Posterior cingulate gyrus (tissue), 11 donors: ENCODE data around the gene TRRAP.

Source experiments
- DNase-seq, 10 donors: peaks; one replicate each; pipeline versions ENCODE4 v3.0.0 to v3.0.0-alpha.2; 2020 to 2021; ENCODE audit warnings: mixed read lengths in 3 of 10
- intact Hi-C: fragments of 100-400 bp; cut with DNase I; formaldehyde crosslinking; loops from one replicate; pipeline ENCODE4 v1.15.1; 2023

TRRAP gene

DNA sequence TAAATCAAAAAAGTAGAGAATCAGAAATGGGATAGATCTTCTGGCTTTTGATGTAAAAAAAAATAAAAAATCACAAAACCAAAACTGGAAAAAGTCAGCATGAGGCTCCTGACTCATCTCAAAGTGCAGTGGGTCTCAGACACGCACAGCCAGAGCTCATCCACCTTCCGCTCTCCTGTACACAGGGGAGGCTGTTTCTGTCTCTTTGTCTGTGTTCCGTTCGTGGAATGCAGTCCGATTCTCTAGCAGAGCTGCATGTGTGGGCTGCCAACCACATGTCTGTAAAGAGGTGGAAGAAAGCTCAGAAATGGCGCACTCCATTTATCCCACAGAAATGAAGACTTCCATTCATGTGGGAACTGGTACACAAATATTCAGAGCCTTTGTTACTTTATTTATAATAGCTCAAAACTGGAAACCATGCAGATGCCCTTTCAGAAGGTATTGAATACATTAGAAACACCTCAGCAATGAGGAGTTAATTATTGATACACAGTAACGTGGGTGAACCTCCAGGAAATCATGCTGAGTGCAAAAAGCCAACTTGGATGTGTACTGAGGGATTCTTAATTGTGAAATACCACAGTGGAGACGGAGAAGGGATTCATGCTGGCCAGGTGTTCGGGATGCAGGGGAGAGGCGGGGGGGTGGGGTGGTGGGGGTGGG is 123.3 kb downstream of the TRRAP start:
- DNase-seq, result peak in 1 of 10 donors; percentile 68
- intact Hi-C loops, result no loop called here

DNA sequence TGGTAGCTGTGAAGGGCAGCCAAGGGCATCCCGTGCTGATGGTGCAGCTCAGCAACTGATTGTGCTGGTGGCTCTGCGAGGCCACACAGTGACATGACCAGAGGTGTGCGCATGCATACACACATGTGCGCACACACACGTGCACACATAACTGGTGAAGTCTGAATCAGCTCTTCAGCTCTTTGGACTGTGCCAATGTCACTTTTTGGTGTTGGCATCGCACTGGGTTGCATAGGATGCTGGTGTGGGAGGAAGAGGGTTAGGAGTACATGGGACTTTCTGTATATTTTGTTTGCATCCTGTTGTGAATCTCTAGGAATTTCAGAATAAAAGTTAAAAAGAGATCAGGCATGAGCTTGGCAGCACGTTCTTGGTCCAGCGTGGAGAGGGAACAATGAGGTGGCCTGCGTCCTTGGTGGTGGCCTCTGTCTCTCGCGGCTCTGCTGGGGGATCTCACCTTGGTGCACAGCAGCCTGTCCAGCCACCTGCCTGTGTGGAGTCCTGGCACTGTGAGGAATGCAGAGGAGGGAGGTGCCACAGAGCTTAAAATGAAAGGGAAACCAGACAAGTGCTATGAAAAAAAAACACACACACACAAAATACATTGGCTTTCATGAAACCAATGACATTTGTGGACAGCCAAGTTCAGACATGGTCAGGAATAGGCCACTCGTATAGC is 124.0 kb downstream of the TRRAP start:
- intact Hi-C loops, result no loop called here
- peak in 1 of 10 donors; percentile 74 for DNase-seq

DNA sequence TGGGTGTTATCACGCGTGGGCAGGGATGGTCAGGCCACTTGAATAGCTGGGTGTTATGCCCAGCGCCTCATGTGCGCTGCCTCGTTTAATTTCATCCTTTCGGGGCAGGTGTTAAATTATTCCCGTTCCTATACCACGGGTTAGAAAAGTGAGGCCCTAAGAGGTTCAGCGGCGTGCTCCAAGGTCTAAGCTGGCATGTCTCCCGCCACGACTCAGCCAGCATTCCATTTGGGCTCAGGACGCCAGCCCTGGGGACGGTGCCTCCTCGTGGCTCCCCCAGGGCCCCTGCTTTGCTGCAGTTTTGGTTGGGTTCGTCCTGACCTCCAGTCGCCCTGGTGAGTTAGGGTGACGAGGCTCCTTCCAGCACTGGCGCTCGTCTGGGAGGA is 124.5 kb downstream of the TRRAP start:
- peak in 2 of 10 donors; percentile 62 to 75 for DNase-seq
- intact Hi-C loops, result no loop called here

DNA sequence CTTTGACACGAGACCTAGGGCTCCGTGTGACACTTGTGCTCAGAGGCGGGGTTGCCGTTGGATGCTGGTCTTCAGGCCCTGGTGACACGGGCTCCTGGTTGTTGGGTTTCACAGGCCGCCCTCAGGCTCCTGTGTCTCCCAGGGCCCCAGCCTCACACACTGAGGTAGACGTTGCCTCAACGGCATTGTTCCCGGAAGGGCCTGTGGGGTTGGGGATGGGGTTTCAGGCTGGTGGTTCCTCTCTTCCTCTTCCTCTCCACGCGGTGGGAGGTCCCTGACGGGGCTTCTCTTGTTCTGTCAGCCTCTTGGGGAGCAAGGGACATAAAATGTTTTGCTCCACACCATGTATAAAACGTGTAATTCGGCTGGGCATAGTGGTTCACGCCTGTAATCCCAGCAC is 125.1 kb downstream of the TRRAP start:
- peak in 1 of 10 donors; percentile 62 for DNase-seq
- intact Hi-C loops, result no loop called here

DNA sequence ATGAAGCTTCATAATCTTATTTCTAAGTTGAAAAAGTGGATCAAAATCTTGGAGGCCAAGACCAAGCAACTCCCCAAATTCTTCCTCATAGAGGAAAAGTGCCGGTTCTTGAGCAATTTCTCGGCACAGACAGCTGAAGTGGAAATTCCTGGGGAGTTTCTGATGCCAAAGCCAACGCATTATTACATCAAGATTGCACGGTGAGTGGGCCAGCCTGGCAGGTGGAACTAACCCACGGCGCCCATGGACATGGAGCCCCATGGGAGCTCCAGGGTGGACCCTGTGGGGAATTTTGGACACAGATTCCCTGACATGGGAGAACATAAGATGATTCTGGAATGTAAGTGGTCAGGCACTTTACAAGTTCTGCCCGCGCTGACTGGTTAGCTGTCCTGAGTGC is 125.9 kb downstream of the TRRAP start:
- DNase-seq, result peak in 1 of 10 donors; percentile 59
- intact Hi-C loops, result no loop called here

DNA sequence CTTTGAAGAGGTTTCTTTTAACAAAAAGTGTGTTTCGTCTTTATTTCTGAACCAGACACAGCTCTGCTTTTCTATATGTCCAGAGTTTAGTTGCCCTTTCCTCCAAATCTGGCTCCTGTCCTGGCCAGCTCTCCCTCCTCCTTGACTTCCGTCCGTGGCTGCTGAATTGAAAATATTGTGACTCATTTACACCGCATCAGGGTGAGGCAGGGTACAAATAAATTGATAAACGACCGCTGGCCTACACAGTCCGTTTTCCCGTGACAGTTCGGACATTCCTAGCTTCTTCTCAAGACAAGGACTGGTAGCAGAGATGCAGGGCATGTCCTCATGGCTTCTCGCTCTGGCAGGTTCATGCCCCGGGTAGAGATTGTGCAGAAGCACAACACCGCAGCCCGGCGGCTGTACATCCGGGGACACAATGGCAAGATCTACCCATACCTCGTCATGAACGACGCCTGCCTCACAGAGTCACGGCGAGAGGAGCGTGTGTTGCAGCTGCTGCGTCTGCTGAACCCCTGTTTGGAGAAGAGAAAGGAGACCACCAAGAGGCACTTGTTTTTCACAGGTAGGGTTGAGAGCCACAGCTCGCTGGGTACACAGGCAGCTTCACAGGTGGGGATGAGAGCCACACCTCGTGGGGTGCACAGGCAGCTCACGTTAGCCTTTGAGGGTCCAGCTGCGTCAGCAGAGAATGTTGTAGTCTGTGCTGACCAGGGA is 126.6 kb downstream of the TRRAP start:
- intact Hi-C loops, result no loop called here
- DNase-seq, result peak in 2 of 10 donors; percentile 40 to 65

DNA sequence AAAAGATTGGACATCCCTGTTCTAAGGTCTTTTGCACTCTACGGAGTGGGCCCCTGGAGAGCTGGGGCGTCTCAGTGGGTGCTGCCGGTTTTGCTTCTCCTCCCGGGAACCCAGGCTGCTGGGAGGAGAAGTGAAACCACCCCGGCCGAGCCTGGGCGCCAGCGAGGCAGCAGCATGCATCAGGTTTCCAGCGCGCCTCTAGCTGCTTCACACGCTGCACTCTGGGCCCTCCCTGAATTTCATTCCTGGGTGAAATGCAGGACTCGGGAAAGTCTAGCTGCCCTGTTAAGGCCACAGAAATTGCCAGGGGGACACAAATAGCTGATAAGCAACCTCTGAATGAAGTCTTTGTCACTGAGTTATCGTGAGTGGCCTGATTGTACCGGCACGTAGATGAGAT is 127.4 kb downstream of the TRRAP start:
- intact Hi-C loops, result no loop called here
- peak in 2 of 10 donors; percentile 38 to 80 for DNase-seq

DNA sequence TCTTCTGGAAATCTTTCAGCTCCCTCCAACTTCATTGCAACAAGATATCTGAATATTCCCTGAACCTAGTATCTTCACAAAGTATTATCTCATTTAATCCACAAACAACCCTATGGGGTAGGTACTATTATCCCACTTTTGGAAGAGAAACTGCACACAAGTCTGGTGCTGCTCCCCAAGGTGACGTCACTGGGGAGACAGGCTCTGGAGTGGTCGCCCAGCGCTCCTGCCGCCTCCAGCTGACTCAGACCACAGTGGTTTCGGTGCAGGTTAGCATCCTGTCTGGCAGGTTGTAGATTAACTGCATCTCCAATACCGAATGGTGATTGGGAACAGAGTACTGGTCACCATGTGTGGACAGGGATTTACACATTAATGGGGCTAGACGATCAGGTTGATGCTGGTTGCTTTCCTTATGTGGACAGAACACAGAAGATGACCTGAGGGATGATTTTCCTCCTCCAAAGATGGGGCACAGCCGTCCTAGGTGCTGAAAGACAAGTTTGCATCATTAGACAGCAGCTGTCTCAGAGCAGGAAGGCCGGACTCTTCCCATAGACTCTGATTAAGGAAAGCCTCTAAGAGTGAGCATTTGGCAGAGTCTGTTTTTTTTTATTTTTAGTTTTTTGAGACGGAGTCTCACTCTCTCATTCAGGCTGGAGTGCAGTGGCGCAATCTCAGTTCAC is 128.6 kb downstream of the TRRAP start:
- intact Hi-C loops, result no loop called here
- DNase-seq, result peak in 1 of 10 donors; percentile 49

DNA sequence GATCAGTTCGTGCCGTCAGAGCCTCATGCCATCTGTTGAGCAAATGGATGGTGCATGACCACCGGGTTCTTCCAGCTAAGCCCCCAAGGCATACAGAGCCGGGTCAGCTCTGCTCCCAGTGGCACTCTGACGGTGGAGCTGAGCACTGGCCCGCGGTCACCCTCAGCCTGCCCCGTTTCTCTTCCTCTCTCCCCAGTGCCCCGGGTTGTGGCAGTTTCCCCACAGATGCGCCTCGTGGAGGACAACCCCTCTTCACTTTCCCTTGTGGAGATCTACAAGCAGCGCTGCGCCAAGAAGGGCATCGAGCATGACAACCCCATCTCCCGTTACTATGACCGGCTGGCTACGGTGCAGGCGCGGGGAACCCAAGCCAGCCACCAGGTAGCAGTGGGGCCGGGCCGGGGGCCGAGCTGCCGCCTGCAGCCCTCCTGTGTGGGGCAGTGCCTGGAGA is 129.9 kb downstream of the TRRAP start:
- intact Hi-C loops, result no loop called here
- no peak for DNase-seq

DNA sequence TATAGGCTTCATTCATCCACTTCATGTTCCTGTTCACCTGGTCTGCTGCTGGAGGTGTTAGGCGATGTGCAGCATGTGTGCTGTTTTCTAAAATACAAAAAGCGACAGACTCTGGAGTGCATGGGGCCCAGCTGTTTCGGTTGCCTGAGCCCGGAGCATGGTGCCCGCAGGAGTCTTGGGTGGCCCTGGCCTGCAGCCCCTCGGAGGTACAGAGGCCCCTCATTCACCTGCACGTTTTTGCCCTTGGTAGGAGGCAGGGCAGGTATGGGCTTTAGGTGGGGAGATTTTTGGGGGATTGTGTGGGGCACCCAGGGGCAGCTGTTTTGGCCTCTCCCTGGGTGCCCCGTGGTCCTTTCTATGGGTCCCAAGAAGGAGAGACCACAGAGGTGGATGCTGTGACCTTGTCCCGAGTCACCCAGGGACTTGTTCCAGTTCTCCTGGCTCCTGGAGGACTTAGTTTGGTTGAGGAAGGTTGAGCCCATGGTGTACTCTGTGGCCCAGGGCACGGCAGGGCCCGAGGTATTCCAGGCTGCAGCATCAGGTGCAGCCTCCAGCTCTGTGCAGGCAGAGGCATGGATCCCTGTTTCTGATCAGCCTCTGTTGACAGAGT is 130.7 kb downstream of the TRRAP start:
- intact Hi-C loops, result no loop called here
- DNase-seq, result no peak

DNA sequence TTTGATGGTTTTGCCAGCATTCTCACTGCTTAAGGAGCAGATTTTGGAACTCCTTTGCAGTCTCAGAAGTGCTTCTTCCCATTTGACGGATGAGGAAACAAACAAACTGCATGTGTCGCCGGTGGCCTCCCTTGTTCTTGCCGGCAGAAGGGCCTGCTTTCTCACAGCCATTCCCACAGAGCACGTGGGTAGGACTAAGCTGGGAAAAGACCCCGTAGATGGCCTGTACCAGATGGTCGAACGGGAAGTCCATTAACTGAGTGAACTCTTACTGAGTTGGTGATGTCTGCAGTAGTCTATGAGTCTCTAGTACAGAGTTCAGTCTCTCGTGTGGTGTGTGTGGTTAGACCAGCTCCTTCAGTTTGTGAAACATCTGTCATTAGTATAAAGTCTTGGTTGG is 131.9 kb downstream of the TRRAP start:
- intact Hi-C loops, result no loop called here
- DNase-seq, result no peak

DNA sequence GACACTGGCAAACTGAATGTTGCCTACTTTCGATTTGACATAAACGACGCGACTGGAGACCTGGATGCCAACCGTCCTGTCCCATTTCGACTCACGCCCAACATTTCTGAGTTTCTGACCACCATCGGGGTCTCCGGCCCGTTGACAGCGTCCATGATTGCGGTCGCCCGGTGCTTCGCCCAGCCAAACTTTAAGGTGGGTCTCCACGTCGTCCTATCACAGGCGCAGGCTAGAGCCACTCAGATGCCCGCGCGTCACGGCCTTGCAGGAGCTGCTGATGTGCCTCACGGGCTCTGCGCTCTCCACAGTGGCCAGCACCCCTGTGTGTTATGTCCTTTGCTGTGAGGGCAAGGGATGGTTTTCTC is 133.0 kb downstream of the TRRAP start:
- DNase-seq, result peak in 2 of 10 donors; percentile 62 to 84
- intact Hi-C loops, result no loop called here

DNA sequence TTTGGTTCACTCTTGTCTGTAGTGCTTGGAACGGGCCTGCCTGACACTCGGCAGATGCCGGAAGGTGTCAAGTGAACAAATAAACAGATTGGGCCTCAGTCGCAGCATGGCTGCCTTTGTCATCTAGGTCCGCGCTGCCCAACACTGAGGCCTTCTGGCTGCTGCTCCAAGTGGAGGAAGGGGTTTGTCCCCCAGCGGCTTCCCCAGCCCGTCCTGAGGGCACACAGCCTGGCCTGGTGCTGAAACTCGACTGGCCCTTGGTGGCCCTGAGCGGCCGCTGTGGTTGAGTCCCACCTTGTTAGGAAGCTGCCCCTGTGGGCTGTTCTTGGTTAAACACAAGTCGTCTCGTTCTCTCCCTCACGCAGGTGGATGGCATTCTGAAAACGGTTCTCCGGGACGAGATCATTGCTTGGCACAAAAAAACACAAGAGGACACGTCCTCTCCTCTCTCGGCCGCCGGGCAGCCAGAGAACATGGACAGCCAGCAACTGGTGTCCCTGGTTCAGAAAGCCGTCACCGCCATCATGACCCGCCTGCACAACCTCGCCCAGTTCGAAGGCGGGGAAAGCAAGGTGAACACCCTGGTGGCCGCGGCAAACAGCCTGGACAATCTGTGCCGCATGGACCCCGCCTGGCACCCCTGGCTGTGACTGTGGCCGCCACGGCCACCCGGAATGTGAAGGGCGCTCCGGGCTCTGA is 133.5 kb downstream of the TRRAP start:
- intact Hi-C loops, result no loop called here
- DNase-seq, result peak in 2 of 10 donors; percentile 67 to 69

DNA sequence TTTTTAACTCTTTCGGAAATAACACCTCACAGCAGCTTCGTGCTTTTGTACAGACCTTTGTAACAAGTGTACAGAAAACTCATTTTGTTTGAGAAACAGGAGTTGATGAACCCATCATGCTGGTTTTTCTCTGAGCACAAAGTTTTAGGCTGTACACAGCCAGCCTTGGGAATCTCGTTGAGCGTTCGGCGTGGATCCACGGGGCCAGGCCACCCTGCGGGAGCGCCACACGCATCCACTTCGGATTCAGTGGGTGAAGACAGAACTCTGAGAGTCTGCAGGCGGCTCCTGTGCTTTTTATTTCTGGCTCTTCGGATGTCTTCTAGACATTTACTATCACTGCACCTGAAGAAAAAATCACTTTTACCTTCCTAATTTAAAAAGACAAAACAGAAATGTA is 134.4 kb downstream of the TRRAP start:
- DNase-seq, result no peak
- intact Hi-C loops, result no loop called here

DNA sequence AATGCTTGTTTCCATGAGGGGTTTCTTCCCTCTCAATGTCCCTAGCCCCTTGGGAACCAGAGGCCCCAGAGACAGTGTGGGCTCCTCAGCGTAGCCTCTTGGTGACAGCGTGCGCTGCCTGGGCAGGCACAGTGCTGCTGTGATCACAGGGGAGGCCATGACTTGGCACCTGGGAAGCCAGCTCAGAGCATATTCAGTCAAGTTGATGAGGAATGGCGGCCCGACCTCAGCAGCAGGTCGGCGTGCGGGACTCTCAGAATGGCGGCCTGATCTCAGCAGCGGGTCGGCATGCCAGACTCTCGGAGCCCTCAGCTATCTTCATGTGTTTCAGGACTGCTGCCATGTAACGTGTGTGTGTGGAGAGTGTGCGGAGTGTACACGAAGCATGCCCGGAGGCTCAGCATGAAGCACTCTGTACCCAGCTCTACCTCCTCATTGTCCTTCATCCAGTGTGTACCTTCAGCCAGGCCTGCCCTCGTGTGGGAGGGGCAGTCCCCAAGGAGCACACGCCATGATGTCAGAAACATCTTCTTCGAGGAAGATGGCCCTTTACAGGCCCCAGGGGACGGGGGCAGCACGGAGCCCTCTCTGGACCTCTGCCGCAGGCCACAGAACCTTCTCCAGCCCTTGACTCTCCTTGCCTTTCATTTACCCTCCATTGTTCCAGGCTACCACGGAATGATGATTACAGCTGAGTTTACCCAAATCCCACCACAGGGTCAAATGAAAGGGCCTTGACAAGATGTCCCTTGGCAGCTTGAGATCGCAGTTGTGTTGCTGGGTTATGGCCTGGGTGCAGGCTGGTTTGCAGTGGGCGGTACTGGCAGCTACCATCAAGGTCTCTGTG is 135.2 kb downstream of the TRRAP start:
- intact Hi-C loops, result no loop called here
- DNase-seq, result peak in 1 of 10 donors; percentile 55

DNA sequence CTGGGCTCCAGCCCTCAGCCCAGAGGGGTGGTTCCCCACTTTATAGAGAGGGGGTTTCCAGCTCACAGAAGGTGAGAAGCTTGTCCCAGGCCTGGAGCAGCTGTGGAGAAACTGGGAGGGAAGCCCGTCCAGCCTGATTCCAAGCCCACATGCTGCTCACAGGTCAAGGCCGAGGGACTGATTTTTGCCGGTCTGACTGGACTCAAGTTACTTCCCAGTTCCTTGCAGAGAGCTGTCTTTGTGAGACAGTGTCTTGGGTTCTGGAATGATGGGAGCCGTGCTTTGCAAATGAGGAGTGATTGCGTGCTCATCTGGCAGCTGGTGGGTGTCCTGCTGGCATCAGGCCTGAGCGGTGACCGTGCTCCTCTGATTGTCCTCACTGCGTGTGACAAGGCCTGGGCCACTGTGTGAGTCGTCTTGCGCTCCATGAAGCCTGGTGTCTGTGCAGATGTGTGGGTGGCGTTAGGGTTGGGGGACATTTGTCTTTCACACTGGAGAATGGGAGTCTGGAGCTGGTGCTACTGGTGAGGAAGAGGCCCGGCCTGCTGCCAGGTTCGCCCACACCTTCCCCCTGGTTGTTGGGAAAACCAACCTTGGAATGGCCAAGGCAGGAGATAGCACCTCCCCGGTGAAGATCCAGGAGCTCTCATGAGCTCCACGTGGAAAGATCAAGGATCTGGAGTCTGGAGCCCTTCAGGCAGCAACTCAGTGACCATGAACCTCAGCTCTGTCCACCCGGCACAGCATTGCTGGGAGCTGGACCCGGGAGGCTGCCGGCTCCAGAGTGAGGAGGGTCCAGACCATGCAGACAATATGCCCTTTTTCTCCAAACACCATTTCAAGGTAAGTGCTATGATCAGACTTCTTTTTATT is 136.0 kb downstream of the TRRAP start:
- peak in 1 of 10 donors; percentile 71 for DNase-seq
- intact Hi-C loops, result no loop called here

DNA sequence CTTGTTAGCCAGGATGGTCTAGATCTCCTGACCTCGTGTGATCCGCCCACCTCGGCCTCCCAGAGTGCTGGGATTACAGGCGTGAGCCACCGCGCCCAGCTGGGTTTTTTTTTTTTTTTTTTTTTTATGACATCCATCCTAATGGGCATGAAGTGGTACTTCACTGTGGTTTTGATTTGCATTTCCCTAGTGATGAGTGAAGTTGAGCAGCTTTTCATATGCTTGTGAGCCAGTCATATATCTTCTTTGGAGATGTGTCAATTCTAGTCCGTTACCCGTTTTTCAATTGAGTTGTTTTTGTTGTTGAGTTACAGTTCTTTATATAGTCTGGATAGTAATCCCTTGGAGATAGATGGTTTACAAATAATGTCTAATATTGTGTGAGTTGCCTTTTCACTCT is 137.9 kb downstream of the TRRAP start:
- intact Hi-C loops, result no loop called here
- no peak for DNase-seq
